Lung microvascular endothelial cell (primary cell): ENCODE data around the gene CCL27. TPM values are rescaled to one million over a fixed set of nuclear protein-coding genes. Genes with fewer than 3 reads are reported as not detected.

Experiments used
- DNase-seq, 2 donors: peaks; one replicate each; pipeline versions ENCODE4 v3.0.0 to v3.0.0-alpha.2; 2010; ENCODE audit warnings: low read depth in 2 of 2
- total RNA-seq: library from RNA; depleted of rRNA; stranded (reverse); fragments of >200 nt; gene quantifications from 2 replicates; pipeline ENCODE4 v1.2.1, GENCODE V29; 2014

The CCL27 gene
- total RNA-seq, 1 donor from 2014 or later = not detected

GRCh38 chr9:34684816-34685215, 22.4 kb upstream of the CCL27 start:
- DNase-seq = no peak

- DNase-seq = no peak
Observed at GRCh38 chr9:34684145-34684544, 21.7 kb upstream of the CCL27 start.

GRCh38 chr9:34675869-34676268, 13.4 kb upstream of the CCL27 start:
- DNase-seq = no peak

DNA sequence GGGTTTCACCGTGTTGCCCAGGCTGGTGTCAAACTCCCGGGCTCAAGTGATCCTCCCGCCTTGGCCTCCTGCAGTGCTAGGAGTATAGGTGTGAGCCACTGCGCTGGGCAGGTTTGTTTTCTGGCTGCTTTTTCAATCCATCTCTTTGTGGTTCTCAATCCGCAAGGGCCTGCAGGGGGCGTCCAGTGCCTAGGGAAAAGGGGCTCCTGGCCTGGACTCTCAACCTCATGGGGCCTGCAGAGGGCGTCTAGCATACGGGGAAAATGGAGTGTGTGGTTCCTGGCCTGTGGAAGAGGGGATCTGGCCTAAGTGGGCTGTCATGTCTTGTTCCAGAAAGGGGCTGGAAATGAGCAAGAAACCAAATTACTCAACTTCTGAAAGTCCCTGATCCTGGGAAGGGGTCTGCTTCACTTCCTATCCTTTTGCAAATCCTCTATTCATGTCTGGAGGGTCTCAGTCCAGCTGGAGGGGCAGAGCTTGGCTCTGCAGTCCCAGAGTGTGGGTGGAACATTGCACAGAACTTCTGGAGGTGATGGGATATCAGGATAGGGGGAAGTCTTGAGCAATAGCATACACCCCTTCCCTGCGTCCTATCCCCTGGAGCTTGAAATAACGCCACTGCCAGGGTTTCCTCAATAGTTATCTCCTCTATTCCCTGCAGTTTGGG, 12.7 kb upstream of the CCL27 start:
- DNase-seq = peak; percentile 80 to 87

- DNase-seq = no peak
Observed at GRCh38 chr9:34674440-34674839, 12.0 kb upstream of the CCL27 start.

DNA sequence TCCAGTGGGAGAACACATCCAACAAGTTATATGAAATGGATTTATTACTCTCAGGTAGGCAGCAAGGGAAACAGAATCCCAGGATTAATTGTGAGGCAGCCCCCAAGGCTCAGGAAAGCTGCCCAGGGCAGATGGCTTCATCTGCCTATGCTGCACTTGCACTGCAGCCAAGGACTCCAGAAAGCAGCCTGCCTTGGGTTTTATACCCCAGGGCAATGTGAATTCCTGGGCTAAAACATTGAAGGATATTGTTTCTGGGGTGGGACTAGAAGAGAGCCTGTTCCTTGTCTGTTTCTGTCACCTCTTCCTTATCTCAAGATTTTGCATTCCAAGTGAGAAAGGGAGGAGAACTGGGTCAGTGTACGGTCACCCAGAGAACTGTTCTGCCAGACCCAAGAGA, 8.8 kb upstream of the CCL27 start:
- DNase-seq = no peak

DNA sequence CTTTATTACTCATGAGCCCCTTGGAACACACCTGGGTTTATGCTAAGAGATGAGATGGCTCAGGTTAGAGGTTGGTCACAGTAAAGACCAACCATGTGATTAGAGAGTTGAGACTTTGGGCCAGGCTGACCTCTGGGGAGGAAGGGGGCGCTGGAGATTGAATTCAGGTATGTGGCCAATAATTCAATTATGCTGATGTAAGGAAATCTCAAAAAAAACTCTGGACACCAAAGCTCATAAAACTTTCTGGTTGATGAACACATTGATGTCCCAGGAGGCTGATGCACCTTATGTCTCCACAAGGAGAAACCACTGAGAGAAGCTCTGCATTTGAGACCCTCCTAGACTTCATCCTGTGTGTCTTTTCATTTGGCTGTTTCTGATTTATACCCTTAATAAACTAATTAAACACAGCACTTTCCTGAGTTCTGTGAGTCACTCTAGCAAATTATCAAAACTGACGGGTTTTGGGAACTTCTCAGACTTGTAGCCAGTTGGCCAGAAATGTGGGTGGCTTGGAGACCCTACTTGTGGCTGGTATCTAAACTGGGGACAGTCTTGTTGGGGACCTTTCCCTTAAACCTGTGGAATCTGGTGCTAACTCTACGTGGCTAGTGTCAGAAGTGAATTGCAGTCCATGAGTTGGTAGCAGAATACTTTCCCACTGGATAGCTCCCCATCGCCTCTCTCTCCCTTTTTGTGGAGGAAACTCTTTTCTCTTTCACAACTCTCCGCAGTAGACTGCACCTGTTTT, 7.5 kb upstream of the CCL27 start:
- no peak for DNase-seq

- peak; percentile 85 to 91 for DNase-seq
Observed at GRCh38 chr9:34665381-34666250, 3.2 kb upstream of the CCL27 start.

DNA sequence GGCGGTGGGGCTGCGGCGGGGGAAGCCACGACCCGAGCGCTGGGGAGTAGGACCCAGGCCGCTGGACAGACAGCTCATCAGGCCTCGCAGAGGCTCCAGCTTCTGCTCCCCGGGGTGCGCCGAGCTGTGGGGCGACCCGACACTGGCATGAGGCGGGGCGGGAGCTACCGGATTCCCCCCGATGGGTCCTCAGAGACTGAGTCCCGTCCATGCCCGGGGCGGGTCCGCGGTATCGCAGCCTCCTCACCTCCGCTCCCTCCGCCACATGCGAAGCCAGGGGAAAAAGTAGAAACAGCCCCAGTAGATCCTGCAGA, 2.6 kb upstream of the CCL27 start:
- DNase-seq = no peak

- peak; percentile 56 to 79 for DNase-seq
Observed at GRCh38 chr9:34664281-34665066, 2.0 kb upstream of the CCL27 start.

GRCh38 chr9:34663303-34663605, 797 bp upstream of the CCL27 start:
- no peak for DNase-seq

GRCh38 chr9:34659592-34660253, 2.7 kb downstream of the CCL27 start:
- DNase-seq = no peak

GRCh38 chr9:34658461-34658860, 4.0 kb downstream of the CCL27 start:
- no peak for DNase-seq

DNA sequence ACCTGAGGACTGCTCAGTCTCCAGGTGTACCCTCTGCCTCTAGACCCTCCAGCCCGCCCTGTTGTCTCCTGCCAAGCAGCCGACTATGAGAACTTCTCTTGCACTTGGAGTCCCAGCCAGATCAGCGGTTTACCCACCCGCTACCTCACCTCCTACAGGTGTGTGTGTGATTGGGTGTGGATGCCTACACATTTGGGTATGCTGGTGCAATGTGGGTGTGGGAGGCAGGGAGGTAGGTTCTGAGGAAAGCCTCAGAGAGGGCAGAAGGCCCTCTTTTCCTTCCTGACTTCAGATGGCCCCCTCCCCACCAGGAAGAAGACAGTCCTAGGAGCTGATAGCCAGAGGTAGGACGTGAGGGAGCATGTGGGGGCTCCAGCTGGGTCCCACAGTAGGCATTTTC, 5.5 kb downstream of the CCL27 start:
- DNase-seq = no peak

- DNase-seq = no peak
Observed at GRCh38 chr9:34655394-34655793, 7.1 kb downstream of the CCL27 start.

DNA sequence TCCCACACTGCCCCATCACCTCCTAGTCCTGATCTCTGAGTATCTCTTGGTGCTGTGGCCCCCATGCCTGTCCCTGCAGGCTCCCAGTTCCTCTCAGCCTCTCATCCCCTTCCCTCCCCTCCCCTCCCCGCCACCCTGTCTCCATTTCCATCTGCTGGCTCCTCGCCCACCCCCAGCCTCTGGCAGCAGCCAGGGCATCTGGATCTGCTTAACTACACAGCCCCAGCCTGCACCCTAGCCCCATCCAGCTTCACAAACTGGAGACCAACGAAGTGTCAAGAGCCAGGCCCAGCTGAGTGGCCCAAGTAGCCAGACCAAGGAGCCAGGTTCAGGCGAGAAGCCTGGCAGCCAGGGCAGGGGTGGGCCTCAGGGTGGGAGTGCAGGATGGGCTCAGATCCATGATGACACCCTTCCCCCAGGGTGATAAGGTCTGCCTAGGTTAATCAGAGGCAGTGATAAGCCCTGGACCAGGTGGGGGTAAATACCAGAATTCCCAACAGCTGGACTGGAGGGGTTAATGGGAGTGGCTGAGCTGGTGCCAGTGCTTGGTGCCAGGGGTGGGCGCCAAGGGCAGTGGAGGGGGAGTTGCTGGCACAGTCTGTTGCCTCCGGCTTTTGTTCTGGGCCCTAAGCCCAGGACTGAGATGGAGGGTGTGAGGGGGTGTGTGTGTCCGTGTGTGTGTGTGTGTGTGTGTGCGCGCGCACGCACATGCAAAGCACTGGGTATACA, 8.0 kb downstream of the CCL27 start:
- peak in 1 of 2 donors; percentile 69 for DNase-seq

- DNase-seq = peak; percentile 33 to 46
Observed at GRCh38 chr9:34653151-34654072, 9.0 kb downstream of the CCL27 start.

DNA sequence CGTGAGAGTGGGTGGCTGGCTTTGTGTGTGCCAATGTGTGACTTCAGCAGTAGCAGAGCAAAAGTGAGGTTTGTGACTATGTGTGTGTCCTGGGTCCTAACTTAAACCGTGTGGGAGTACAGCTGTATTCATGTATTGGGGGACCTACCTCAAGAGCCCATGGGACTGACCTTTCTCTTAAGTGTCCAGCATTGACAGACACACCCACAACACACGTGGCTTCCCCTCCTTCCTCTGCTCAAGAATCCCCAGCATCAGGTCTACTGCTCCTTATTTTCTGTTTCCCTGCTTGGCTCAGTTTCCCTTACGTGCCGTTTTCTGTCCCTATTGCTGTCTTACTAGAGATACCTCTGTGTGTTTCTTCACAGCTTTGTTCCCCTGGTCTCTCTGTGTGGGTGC, 9.9 kb downstream of the CCL27 start:
- DNase-seq = no peak

GRCh38 chr9:34651876-34652601, 10.4 kb downstream of the CCL27 start, which contains the start of gene IL11RA:
TSS of gene IL11RA (plus strand) at chr9:34652185. CDS start at chr9:34655218, 3,033 bp downstream.
- DNase-seq = peak; percentile 83 to 89
